Eye (tissue), 1 donor: ENCODE measurements around the gene TNS3.

Experiments used
- DNase-seq: peaks from one replicate; pipeline ENCODE4 v3.0.0-alpha.2; 2015

Gene TNS3

DNA sequence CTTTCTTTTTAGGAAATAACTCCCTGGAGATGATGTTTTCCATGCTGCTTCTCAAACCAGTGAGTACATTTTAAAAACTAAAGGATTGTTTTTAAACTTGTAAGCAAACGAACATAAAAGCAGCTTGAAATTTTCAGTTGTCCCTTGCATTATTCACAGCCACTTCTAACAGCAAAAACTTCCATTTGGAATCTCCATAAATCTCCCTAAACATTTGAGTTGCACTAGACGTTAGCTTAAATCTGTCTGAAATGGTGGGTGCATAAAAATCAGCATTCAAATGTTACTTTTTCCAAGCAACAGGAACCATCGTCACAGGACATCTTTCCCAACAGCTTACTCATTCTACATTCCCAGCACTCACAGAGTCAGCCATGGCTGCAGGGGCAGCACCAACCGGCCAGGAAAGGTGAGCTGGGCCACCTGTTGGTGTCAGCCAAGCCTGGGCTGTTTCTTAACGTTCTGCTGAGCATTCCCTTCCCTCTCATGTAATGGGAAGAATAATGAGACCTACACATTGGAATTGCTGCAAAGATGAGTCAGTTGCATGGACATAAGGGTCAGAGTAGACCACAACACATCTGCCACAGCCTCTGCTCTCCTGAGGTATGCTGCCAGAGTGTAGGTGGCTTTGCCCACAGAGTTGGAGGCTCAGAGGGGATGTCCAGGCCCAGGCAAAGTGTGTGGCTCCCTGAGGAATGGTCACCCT lies 163.2 kb downstream of the TNS3 start:
- DNase-seq, result no peak

DNA sequence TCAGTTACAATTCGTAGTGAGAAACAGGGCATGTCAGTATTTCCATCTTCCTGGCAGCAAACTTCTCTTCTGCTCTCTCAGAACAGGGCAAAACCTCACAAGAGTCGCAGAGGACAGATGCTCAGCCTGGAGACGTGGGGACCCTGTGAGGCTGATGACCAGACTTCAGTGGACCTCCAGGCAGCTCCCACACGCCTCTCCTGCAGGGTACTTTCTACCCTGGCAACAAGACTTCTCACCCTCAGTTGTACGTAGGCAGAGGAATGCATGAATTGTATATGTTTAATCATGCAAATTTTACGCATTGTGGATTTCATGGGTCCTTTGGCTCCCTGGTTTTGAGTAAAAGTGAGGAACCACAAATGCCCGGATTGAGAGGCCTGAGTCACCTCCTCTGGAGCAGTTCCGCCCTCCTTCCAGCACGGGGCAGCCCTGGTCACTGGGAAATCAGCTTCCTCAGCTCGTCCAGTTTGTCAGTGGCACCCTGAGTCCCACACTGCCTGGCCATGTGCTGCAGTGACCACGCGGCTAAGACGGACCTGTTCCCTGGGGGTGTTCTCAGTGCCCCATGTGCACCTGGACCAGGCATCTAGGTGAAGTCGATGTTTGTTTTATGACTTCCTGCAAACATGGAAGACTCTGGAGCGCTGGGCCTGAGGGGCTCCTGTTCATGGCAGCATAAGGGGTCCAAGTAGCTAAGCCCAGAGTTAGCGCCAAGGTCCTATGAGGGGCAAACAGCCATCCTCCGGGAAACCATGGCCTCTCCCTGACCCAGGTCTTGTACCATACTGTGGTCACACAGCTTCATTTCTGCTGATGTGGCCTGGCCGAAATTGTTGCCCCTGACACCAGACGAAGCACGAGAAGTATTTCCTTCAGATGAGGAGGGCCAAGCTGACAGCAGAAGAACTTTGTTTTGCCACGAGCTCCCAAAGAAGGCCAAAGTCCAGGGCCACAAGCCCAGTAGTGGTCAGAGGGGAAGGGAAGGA lies 165.1 kb downstream of the TNS3 start:
- no peak for DNase-seq

DNA sequence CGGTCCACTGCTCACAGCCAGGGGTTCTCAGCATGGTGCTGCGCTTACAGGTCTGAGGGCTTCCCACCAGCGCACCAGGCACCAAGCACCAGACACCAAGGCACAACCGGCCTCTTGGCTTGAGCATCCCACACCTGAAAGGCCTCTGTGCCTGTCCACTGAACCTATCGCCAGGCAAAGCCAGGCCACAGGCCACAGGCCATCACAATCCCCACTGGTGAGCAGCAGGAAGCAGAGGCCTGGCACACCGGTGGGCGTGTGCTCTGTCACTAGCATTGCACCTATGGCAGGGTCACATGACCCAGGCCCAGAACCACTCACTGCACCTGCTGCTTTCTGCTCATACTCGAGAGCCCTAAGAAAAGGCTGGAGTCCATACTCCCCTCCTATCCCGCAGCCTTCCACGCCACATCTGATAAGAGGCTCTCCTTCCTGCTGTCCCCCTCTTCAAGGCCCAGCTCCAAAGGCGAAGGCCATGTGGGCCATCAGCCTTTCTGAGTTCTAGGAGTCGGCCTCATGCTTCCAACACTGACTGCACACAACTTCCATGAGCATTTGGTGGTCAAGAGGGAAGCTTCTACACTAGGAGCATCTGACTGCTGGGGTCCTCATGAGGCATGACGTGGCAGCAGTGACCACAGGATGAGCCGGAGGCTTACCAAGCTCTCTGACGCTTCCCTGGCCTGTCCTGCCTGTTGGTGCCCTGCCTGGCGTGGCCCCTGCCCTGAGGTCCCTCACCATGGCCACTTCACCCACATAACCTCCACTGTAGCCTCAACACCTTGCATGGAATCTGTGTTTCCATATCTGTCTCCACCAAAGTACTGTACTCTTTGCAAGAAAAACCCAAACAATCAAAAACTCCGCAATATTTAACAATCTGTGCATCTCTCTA lies 166.3 kb downstream of the TNS3 start:
- DNase-seq, result no peak

DNA sequence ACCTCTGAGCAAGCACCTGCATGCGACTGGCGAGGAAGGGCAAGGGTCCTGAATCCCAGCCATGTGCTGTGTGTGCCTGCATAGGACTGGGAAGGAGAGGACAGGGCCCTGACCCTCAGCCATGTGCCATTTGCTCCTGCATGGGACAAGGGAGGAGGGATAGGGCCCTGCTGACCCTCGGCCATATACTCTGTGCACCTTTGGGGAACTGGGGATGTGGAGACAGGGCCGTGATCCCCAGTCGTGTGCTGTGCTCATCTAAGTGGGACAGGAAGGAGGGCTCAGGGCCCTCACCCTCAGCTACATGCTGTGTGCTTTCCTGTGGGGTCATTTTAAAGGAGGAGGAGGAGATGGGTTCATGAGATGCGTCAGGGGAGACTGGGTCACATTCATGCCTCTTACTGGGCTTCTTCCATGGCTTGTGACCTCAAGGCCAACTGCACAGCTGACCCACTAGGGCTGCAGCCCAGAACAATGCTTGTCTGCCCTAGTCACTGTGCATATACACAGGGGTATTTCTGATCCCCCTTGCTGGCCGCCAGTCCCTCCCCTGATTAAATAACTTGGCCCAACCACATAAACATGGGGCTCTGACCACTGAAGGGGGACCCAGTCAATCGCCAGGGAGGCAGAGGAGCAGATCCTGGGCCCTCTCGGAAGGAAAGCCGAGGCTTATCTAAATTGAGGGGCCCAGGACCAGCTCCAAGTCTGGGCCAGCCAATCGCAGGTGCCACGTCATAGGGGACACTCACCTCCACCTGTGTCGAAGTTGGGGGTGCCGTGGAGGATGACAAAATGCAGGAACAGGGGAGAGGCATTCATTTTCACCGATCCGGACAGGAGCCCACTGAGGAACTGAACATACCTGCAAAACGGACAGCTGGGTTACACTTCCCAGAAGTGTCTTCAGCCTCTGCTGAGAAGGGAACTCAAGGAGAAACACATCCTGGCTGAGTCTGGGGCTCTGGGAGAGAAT lies 167.3 kb downstream of the TNS3 start:
- DNase-seq, result no peak

DNA sequence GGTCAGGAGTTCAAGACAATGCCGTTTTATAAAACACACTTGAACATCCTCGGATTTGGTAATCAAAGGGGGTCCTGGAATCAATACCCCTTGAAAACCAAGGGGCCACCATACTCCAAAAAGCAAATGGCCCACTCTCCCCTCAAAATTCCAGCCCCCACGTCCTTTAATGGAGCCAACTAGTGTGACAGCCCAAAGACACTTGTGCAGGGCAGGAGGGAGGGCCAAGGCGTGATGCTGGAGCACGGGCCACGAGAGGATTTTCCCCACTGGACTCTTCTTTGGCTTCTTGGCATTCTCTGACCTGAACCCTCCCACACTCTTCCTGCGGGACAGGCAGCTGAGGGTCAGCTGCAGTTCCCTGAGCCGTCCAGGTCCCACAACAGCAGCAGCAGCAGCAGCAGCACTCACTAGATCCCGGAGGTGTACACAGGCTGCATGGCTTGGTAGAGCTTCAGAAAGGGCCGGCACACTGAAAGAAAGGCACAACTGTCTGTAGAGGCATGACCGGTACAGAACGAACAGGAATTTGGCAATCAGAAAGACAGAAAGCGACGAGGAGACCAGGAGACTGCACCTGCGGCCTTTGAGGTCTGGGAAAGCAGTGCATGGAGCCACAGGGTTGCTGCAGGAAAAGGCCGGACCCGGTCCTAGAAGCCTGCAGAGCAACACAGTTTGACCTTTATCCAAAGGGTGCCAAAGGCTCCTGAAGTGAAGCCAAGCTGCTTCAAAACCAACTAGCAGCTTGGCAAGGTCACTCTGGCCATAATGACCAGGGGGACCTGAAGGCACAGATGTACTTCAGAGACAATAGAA lies 168.2 kb downstream of the TNS3 start:
- DNase-seq, result no peak

DNA sequence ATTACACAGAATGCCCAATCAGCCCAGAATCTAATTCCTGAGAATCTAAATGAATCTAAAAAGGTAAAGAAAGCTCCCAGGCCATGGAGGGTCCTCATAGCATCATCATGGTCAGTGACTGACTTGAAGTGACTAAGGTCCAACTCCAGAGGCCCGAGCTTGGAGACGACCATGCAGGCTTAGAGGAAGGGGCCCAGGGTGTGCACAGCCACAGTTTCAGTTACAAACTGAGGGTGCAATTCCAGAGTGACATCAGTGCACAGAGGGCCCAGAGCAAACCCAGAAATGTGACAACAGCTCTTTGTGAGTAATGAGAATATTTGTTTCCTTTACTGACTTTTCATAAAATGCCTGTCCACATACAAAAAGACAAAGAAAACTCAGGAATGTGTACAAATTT lies 170.0 kb downstream of the TNS3 start:
- DNase-seq, result no peak

DNA sequence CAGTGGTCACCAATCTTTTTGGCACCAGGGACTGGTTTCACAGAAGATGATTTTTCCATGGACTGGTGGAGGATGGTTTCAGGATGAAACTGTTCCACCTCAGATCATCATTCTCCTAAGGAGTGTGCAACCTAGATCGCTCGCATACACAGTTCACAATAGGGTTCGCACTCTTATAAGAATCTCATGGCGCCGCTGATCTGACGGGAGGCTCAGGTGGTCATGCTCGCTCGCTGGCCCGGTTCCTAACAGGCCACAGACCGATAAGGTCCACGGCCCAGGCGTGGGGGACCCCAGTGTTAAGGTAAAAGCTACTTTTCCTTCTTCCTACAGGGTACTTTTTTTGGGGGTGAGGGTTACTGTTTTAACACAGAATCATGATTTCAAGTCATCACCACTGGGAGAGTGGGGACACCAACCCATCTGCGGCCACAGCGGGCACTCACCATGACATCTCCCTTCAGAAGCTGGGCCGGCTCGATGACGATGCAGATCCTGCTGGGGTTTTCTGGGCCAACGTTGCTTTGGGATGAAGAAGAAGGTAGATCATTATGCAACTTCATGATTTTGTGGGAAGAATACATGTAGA lies 170.5 kb downstream of the TNS3 start:
- no peak for DNase-seq

DNA sequence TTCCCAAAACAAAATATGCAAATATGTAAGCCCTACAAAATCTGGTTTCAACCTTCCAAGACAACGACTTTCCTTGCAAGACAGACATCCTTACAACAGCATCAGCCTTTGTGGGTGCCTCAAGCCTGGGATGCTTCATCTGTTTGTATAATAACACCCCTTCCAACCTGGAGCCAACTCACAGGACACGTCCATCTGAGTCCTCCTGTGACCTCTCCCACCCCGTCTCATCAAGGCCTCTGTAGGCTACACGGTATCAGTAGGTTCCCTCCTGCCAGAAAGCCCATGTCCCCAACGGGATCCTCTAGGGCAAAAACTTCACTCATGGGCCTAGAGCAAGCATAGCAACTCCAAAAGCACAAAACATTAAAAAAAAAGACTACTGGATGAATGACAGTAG lies 173.2 kb downstream of the TNS3 start:
- DNase-seq, result no peak

DNA sequence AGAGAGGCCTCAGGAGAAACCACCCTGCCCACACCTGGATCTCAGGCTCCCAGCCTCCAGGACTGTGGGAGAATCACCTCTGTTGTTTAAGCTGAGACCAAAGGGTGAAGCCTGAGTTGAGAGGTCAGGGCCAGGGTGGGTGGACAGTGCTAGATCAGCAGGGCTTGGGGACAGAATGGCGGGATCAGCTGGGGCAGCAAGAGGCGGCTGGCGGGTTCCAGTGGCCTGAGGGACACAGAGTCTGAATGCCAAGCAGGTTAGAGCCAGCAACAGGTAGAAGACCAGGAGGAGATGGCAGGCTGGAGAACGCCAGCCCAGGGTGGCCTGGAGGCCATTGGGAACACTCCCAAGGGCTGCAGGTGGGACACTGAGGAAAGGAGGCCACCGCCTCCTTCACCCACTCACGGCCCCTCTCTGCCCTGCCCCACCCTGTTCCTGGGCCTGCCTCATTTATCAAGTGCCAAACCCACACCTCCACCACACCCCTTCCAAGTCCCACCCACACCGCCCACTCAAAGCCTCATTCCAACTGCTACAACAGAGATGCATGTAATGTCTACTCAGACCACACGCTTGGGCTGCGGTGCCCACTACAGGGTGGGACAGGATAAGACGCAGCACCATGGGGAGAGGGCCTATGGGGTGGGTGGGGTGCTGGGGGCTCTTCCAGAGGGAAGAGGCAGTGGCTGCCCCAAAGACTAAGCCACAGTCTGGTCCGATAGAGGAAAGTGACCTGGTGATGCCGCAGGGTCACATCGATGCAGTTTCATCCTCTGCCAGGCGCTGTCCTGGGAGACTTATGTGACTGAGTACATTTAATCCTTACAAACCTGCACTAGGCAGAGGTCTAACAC lies 173.9 kb downstream of the TNS3 start:
- DNase-seq, result no peak

DNA sequence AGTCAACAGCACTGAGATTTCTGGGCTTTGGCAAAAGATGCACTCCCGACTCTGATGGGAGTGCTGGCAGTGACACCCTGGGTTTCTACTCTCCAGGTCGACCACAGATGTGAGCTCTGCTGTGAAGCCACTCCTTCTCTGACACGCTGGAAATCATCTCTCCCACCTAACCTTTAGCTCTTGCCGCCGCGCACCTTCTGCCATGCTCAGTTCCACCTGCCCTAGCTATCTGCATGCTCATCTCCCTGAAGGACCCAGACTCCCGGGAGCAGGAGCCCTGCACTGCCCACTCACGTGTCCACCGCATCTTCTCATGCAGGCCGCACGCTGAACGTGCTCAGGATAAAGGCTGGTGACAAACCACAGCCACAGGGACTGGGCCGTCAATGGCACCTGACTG lies 174.8 kb downstream of the TNS3 start:
- no peak for DNase-seq

DNA sequence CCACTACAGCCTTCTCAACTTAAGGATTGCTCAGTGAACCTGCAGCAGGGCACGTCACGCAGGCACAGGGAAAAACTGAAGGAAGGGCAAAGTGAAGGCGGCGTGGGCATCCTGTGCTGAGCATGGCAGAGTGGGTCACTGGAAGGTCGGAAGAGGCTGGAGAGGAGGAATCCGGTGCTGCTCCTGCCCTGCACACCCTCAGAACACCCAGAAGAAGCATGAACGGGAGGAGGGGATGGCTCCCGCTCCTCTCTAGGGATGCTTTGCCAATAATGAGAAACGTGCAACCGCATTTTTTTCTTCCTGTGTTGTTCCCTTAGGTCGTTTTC lies 175.1 kb downstream of the TNS3 start:
- no peak for DNase-seq

DNA sequence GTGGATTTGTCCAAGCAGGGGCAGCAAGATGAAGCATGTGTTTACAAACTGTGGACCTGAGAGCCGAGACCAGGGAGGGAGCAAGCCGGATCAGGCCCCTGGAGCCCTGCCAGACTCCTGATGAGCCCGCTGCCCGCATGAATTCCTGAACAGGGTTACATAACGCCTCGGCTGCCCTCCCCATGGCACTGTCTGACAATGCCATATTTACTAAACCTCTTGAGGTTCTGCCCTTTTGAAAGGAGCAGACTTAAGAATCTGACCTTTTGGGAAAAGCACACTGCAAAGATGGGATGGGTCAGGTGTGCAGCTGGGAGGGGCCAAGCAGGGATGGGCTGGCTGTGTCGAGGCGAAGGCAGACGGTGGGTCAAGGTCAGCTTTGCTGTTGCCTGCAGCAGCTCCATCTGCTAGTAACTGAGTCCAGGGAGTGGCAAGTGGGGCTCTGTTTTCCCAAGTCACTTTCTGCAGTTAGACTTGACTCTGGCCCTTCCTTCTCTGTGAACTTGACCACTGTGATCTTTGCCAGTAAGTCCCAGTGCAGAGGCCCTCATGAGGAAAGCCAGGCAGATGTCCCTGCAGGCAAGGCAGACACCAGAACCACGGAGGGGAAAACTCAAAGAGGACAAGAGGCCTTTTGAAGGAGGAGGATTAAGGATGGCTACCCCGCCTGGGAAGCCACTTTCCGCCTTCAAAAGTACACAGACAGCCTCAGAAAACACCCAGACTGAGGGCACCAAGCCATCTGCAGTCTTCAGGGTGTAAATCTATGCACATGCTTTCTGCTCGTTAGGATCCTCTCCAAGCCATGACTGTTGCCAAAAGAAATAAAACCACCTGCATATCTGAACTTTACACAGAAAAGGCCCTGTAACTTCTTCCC lies 175.8 kb downstream of the TNS3 start:
- peak; percentile 40 for DNase-seq

DNA sequence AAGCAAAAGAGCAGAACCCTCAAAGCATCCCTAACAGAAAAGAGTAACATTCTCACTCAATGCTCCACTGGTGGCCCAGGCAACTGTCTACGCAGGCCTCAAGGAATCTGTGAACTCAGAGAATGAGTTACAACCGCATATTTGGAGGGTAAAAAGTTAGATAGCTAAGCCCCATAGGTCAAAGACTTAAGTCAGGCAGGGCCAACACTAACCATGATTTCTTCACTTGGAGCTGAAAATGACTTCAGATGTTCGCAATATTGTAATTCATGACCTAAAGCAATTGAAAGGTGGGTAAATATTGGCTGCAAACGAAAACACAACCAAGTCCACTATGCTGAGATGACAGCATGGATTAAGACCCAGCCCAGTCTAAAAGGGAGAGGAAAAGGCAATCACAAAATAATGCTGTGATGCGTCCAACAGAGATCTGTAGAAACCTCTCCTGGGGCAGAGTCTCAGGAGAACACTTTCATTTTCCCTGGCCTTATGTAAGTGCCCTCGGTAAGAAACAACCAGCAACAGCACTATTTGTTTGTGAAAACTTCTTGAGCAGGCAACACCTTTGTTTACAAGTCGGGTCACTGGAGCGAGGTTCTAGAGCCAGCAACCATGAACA lies 176.5 kb downstream of the TNS3 start:
- no peak for DNase-seq

DNA sequence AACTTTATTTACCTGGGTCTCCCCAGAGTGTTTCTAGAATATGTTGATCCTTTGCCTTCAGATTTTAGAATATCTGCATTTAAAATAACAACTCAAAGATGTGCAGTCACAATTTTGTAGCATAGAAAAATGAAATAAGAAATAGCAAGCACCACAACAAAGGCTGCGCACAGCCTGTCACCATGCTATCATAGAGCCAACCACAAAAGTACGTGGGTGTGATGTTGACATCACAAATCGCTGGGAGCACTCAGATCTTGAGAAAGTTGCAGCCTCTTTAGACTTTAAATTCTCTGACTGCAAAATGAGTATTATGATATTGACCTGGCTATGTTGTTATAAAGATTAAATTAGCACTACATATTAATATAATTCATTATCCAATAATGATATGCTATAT lies 177.9 kb downstream of the TNS3 start:
- DNase-seq, result no peak

DNA sequence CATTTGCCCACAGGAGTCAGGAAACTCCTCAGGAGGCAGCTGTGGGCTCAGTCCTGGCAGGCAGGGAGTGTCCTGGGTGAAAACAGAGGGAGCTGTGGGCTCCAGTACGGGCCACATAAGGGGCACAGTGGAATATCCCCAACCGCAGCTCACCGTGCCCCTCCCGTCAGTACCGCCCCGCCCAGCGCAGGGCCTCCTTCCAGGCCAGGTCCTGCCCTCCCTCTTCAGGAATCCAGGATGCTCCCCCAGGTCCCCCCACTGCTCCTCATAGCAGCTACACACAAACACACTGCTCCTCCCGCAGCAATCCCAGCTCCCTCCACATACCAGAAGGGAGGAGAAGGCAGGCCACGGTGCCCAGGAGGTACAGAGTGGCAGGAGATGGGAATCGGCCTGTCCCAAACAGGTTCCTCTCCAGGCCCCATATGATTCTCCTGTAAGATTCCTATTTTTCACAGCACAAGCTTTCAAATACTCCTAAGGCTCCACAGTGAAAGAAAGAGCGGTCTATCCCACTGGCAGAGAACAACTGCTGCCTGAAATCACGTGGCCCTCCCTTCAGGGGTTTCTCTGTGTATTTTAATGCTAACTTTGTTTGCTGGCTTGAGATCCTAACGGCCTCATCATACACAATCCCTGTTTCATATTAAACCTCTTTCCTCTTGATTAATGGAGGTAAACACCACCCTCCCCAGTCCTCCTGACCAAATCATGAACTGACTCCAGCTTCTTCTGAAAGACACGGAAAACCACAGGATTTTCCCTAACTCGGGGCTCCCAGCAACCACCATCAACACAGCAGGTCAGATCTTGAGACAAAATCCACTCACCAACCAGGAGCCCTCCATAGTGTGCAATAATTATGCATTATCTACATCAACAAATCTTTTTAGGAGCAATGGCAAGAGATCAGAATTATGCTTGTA lies 178.7 kb downstream of the TNS3 start:
- DNase-seq, result no peak

DNA sequence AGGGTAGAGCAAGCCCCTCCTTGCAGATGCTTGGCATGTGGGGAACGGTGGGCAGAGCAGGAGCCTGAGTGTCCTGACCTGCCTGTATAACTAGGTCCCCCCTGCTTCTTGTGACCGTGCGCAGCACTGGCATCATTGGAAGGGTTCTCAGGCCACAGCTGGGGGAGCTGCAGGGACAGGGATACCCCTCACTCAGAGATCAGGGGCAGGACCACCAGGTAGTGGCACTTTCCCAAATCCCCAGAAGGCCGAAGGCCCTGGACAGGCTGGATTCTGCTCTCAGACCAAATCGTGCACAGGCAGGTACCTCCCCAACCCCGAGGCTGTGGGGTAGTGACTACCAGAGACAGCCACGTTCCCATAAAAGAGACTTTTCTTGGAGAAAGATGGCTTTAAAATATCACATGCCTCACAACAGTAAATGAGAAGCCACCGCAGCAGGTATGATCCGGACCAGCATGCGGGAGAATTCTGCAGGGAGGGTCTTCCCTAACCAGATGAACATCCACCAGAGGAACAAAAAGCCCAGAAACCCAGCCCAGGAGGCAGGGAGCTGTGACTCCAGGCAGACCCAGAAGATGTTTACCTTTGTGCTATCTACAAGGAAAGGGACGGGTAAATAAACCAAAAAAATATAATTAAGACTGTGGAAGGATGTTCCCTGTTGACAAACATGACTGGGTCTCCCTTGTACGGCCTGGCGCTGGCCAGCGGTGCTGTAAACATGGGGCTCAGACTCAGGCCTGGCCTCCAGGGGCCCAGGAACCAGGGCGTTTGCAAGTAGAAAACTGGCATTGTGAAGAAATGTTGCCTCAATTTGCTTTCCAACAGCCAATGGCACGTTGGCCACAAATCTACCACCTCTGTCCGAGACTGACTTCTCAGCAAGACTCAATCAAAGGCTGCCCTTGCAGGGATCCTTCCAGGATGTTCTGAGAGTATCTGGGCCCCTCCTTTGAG lies 180.0 kb downstream of the TNS3 start:
- no peak for DNase-seq
